CD14-positive monocyte (primary cell): ENCODE results near the gene DCP2. TPM values are rescaled to one million over a fixed set of nuclear protein-coding genes. Genes with fewer than 3 reads are reported as not detected.

Experiments used
- DNase-seq, 3 donors: peaks; one replicate each; pipeline ENCODE4 v3.0.0-alpha.2; 2011 to 2022
- H2AFZ ChIP-seq: 2 replicates; pipeline ENCODE4 v1.6.0; 2012; ENCODE audit warnings: mild to moderate bottlenecking, low read depth, low read length, inconsistent platforms; ENCODE audit not compliant: insufficient read depth, poor library complexity, severe bottlenecking
- H3K27ac ChIP-seq, 2 donors: 1 replicate in 1 of 2; 2 replicates in 1 of 2; pipeline ENCODE4 v1.5.1; 2012 to 2013; ENCODE audit warnings: low read length in 2 of 2, control low read depth in 1 of 2, inconsistent platforms in 1 of 2, low read depth in 1 of 2, mild to moderate bottlenecking in 1 of 2
- H3K27me3 ChIP-seq, 2 donors: one replicate each; pipeline versions ENCODE4 v1.6.0 to v1.6.1; 2011 to 2013; ENCODE audit warnings: low read length in 2 of 2; ENCODE audit not compliant: control insufficient read depth in 2 of 2, insufficient read depth in 2 of 2
- H3K36me3 ChIP-seq, 2 donors: replicated peaks in 1 of 2; 1 replicate in 1 of 2; 2 replicates in 1 of 2; pipeline versions ENCODE4 v1.5.1 to v1.6.1; 2012 to 2013; ENCODE audit warnings: low read length in 2 of 2, control low read depth in 1 of 2, inconsistent platforms in 1 of 2, mild to moderate bottlenecking in 1 of 2; ENCODE audit not compliant: insufficient read depth in 2 of 2, control insufficient read depth in 1 of 2
- H3K4me1 ChIP-seq, 2 donors: 1 replicate in 1 of 2; 2 replicates in 1 of 2; pipeline versions ENCODE4 v1.5.1 to v1.6.1; 2012 to 2013; ENCODE audit warnings: low read length in 2 of 2, control low read depth in 1 of 2, inconsistent platforms in 1 of 2, mild to moderate bottlenecking in 1 of 2, moderate library complexity in 1 of 2; ENCODE audit not compliant: insufficient read depth in 2 of 2, control insufficient read depth in 1 of 2
- H3K4me2 ChIP-seq: replicated peaks from 2 replicates; pipeline ENCODE3; 2012; ENCODE audit warnings: low read length, moderate library complexity, mild to moderate bottlenecking; ENCODE audit not compliant: poor library complexity, severe bottlenecking; ENCODE audit errors: extremely low read depth
- H3K4me3 ChIP-seq, 3 experiments: fragments of 200-600 bp in 1 of 3; sonication (generic) in 1 of 3; replicated peaks in 1 of 3; 1 replicate in 2 of 3; 2 replicates in 1 of 3; pipeline ENCODE4 v1.5.1; 2011 to 2013; ENCODE audit warnings: low read length in 3 of 3, mild to moderate bottlenecking in 3 of 3, control low read depth in 2 of 3, low read depth in 2 of 3, inconsistent platforms in 1 of 3, moderate library complexity in 1 of 3
- H3K79me2 ChIP-seq: 2 replicates; pipeline ENCODE4 v1.6.0; 2012; ENCODE audit warnings: mild to moderate bottlenecking, control low read depth, inconsistent platforms, low read length, moderate library complexity; ENCODE audit not compliant: insufficient read depth
- H3K9ac ChIP-seq: 2 replicates; pipeline ENCODE4 v1.6.0; 2017; ENCODE audit warnings: low read length, mild to moderate bottlenecking; ENCODE audit not compliant: insufficient read depth, poor library complexity, severe bottlenecking
- H3K9me3 ChIP-seq, 2 donors: replicated peaks in 1 of 2; 1 replicate in 1 of 2; 2 replicates in 1 of 2; pipeline versions ENCODE4 v1.5.1 to v1.6.1; 2012 to 2013; ENCODE audit warnings: low read length in 2 of 2, control low read depth in 1 of 2; ENCODE audit not compliant: control insufficient read depth in 1 of 2, insufficient read depth in 1 of 2
- H4K20me1 ChIP-seq: 2 replicates; pipeline ENCODE4 v1.6.0; 2012; ENCODE audit warnings: mild to moderate bottlenecking, low read length, control low read depth, moderate library complexity; ENCODE audit not compliant: insufficient read depth
- H3K27ac Mint-ChIP-seq, 7 donors: one replicate each; pipeline ENCODE4 v1.8.0; 2020; ENCODE audit warnings: mild to moderate bottlenecking in 7 of 7, mixed read lengths in 7 of 7, moderate library complexity in 6 of 7, inconsistent platforms in 2 of 7
- H3K27me3 Mint-ChIP-seq, 3 donors: one replicate each; pipeline ENCODE4 v1.8.0; 2021 to 2022; ENCODE audit warnings: low read depth in 3 of 3, mild to moderate bottlenecking in 3 of 3, mixed read lengths in 3 of 3, moderate library complexity in 3 of 3, inconsistent platforms in 1 of 3
- H3K36me3 Mint-ChIP-seq, 2 donors: one replicate each; pipeline ENCODE4 v1.8.0; 2020; ENCODE audit warnings: mixed read lengths in 2 of 2, inconsistent platforms in 1 of 2, mild to moderate bottlenecking in 1 of 2
- H3K4me1 Mint-ChIP-seq: one replicate; pipeline ENCODE4 v1.8.0; 2020; ENCODE audit warnings: mild to moderate bottlenecking, mixed read lengths
- H3K4me3 Mint-ChIP-seq, 2 donors: one replicate each; pipeline ENCODE4 v1.8.0; 2020; ENCODE audit warnings: mild to moderate bottlenecking in 2 of 2, mixed read lengths in 2 of 2, moderate library complexity in 1 of 2
- H3K9me3 Mint-ChIP-seq, 7 donors: one replicate each; pipeline ENCODE4 v1.8.0; 2020 to 2022; ENCODE audit warnings: mixed read lengths in 7 of 7, mild to moderate bottlenecking in 6 of 7, moderate library complexity in 6 of 7, inconsistent platforms in 2 of 7
- CTCF ChIP-seq: fragments of 200-600 bp; IDR thresholded peaks from one replicate; pipeline ENCODE4 v1.8.0; 2022; ENCODE audit warnings: antibody characterized with exemption, mild to moderate bottlenecking
- WGBS: methylation state at CpG from one replicate; pipeline ENCODE4 v1.1.5; 2013; ENCODE audit warnings: missing lambda C conversion rate; ENCODE audit not compliant: insufficient coverage; 5-methylcytosine and 5-hydroxymethylcytosine counted together
- intact Hi-C, 2 donors: fragments of 100-400 bp; cut with micrococcal nuclease; formaldehyde crosslinking; loops; one replicate each; pipeline versions ENCODE4 v1.15.0 to v1.15.1; 2023
- polyA plus RNA-seq, 3 donors: library from polyadenylated mRNA; depleted of rRNA in 1 of 3; unstranded in 2 of 3; stranded (reverse) in 1 of 3; fragments of 300-500 nt in 2 of 3; fragments of >200 nt in 1 of 3; fragmentation: Illumina TruSeq in 2 of 3; gene quantifications; 1 replicate in 2 of 3; 2 replicates in 1 of 3; pipeline ENCODE4 v1.2.3, GENCODE V29; 2012 to 2021

Gene DCP2
- polyA plus RNA-seq, 3 donors, result 24.0 to 62.2 (median 58.9) TPM

DNA sequence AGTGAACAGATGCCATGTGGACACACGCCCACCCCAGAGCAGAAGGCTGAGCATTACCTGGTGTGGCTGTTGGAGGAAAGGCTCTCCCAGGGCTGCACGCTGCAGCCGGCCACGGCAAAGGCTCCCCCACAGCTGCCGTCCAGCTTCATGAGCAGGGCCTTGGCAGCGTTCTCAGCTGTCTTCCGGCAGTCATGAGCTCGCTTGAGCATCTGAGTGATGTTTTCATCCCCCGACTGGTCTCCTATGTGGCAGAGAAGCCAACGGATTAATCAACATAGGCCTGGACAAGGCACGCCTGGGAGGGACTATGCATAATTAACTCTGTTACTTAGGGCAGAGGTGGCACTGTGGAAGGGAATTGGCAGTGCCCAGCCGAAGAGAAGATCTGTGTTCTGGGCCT lies 87.3 kb downstream of the DCP2 start:
- H3K27ac ChIP-seq, result no peak overlapping the region
- no peaks in the 10 kb centered on the region for H3K79me2 ChIP-seq
- Mint-ChIP-seq H3K9me3 (peaks cover 0 to 1% (median 0%) of the 10 kb centered on the region in 7 donors), H3K36me3 (no peaks in the 10 kb centered on the region), H3K27me3 (peaks cover 1 to 13% (median 12%) of the 10 kb centered on the region in 3 donors), H3K4me1 (peaks cover 3% of the 10 kb centered on the region), H3K27ac (no peak overlapping the region), H3K4me3 (no peak overlapping the region)
- H3K4me1 ChIP-seq, result no peaks in the 10 kb centered on the region
- no peak for DNase-seq
- no peaks in the 10 kb centered on the region for H3K9me3 ChIP-seq
- intact Hi-C loops, result no loop called here
- H2AFZ ChIP-seq, result no peak overlapping the region
- H3K4me3 ChIP-seq, result no peak overlapping the region
- H3K27me3 ChIP-seq, result no peaks in the 10 kb centered on the region
- H3K4me2 ChIP-seq, result no peak overlapping the region
- no peak overlapping the region for H3K9ac ChIP-seq
- no peak for TF ChIP-seq CTCF
- 94% methylated on average over 10 of the region's 12 CpGs for WGBS
- no peaks in the 10 kb centered on the region for H4K20me1 ChIP-seq
- no peaks in the 10 kb centered on the region for H3K36me3 ChIP-seq

- Mint-ChIP-seq H3K27ac (no peak overlapping the region), H3K4me1 (no peaks in the 10 kb centered on the region), H3K36me3 (no peaks in the 10 kb centered on the region), H3K4me3 (no peak overlapping the region), H3K9me3 (peaks cover 0 to 1% (median 0%) of the 10 kb centered on the region in 7 donors), H3K27me3 (peaks cover 1 to 11% (median 8%) of the 10 kb centered on the region in 3 donors)
- Histone ChIP-seq H3K4me2 (no peak overlapping the region), H3K27ac (no peak overlapping the region), H3K4me1 (no peaks in the 10 kb centered on the region), H3K9ac (no peak overlapping the region), H3K4me3 (no peak overlapping the region), H3K79me2 (no peaks in the 10 kb centered on the region), H3K27me3 (no peaks in the 10 kb centered on the region), H4K20me1 (no peaks in the 10 kb centered on the region), H3K9me3 (no peaks in the 10 kb centered on the region), H2AFZ (no peak overlapping the region), H3K36me3 (no peaks in the 10 kb centered on the region)
- no peak for TF ChIP-seq CTCF
- intact Hi-C loops, result no loop called here
- WGBS, result no CpG with 5 or more reads among the region's 1 CpG
- DNase-seq, result no peak
These were observed 88.2 kb downstream of the DCP2 start for GRCh38 chr5:113064806-113065205.
